ENCODE data around the gene TRIM62.
A peak's percentile ranks its signal among the peaks of the same experiment; 100 is the strongest.

The TRIM62 gene

DNA sequence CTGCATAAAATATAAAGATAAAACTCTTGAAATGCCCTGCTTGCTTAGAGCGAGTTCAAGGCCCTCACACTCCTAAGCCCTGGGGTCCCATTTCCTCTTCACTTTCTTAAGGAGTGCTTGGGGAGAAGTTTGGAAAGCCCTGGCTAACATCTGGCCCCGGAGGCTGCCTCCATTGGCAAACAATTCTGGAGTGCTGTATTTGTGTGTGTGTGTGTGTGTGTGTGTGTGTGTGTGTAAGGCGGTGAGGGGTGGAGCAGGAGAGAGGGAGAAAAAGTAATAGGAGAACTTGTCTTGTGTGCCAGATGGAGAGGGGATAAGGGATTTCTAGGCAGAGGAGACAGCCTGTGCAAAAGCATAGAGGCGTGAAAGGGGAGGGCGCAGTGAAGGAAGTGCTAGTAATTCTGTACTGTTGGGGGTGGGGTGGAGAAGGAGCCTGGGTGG is 578 bp upstream of the TRIM62 start:
- H3K4me3 ChIP-seq (ENCODE audit: low read depth, low read length) = peak overlapping the region; percentile 80
- no peak for DNase-seq (ENCODE audit: low read depth)

DNA sequence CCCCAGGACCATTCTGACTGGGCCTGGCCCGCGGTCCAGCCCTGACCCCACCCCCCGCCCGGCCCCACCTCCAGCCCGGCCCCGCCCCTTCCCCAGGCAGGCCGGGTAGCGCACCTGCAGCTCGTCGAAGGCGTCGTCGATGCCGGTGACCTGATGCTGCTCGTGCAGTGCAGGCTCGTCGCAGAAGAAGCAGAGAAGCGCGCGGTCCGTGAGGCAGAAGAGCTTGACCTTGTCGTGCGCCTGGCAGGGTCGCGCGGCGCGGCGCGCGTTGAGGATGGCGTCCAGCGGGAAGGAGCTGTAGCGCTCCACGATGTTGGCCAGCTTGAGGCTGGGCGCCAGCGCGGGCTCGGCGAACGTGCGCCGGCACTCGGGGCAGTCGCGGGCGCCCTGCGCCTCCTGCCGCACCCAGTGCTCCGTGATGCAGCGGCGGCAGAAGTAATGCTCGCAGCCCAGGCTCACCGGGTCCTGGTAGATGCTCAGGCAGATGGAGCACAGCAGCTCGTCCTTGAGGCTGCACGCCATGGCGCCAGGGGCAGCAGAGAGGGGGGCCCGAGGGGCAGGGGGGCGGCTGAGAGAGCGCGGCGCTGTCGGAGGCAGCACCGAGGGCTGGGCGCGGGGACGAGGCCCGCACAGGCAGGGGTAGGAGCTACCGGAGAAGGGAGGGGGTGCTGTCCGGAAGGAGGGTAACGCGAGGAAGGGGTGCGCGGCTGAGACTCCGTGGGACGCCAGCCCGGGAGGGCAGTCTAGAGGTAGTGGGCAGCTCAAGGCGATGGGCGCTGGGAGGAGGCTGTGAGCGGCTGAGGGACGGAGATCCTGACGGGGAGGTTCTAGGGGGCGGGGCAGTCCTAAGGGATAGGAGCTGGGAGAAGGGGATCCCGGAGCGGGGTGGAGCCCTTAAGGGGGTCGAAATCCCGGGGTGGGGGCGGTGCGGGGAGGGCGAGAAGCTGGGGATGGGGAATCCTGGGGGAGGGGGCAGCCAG is 642 bp downstream of the TRIM62 start:
- no peak for DNase-seq (ENCODE audit: low read depth)
- peak overlapping the region; percentile 80 for H3K4me3 ChIP-seq (ENCODE audit: low read depth, low read length)

DNA sequence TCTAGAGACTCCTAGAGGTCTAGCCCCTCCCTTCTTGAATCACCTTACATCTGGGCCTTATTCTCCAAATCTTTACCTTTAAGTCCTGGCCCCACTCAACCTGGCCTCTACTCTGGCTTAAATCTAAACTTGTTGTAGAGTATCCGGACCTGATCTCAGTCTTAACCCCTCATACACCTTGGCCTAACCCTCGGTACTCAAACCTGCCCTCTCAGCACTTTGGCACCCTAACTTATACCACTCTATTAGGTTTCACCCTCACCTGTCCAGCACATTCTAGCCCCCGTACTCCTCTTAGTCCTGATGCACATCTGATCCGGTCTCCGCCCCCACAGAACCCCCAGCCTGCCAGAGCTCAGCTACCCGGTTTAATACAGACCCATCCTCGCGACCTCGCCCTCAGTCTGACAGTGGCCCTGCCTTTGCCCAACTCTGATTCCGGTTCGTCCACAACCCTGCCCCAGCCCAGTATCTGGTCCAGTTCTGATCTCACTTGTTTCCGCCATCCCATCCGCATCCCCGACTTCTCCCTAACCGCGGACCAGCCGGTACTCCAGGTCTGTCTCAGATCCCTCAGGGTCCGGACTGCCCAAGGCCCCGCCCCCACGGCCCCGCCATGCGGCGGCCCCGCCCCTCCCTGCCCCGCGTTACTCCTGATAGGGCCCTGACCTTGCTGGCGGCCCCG is 1.5 kb downstream of the TRIM62 start:
- peak overlapping the region; percentile 80 for H3K4me3 ChIP-seq (ENCODE audit: low read depth, low read length)

DNA sequence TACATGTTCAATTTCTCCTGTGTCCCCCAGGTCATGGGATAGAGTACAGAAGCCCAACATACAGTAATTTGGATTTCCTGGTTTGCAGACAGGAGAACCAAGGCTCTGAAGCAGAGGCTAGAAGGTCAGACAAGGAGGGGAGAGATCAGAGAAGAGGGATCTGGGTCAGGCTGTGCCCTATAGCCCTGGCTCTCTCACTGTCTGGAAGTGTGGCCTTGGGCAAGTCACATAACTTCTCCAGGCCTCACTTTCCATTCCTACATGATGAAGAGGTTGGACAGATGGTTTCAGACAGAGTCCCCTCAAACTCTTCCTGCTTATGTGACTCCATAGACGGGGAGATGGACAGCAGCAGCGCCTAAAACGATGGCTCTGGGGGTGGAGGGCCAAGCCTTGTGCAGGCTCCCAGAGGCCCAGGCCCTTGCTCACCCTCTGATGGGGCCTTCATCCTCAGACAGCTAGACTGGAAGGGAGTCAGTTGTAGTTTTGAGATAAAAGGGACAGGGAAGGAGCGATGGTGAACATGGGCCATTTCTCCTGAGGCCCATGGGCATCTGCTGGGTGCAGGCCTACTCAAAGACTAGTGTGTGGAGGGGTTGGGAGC is 2.9 kb downstream of the TRIM62 start:
- no peak overlapping the region for H3K4me3 ChIP-seq (ENCODE audit: low read depth, low read length)
- no peak for DNase-seq (ENCODE audit: low read depth)

More for the DNA sequence above, 1.5 kb downstream of the TRIM62 start:
- DNase-seq (ENCODE audit: low read depth) = peak; percentile 70

DNA sequence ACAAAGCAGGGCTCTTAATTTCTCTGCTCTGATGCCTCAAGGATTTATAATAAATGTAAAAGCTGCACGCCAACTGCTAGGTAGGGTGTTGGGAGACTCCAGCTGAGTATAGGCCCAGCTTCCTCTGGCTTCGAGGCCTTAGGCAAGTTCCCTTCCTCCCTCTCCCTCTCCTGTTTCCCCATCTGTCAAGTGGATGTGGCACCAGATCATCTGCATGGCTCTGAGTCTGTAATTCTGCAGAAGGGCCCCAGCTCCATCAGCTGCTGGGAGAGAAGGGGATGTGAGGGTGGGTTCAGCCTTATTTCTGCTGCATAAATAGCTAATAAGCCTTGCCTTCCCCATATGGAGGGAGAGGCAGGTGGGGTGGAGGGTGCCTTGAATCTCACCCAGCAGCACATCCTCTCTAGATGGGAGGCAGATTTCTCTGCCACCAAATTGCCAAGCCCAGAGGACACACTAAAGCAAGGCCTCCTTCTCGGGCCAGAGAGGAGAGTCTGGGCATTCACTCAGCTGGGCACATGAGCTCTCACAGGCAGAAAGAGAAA is 3.8 kb downstream of the TRIM62 start:
- no peak for DNase-seq (ENCODE audit: low read depth)
- H3K4me3 ChIP-seq (ENCODE audit: low read depth, low read length) = no peak overlapping the region

DNA sequence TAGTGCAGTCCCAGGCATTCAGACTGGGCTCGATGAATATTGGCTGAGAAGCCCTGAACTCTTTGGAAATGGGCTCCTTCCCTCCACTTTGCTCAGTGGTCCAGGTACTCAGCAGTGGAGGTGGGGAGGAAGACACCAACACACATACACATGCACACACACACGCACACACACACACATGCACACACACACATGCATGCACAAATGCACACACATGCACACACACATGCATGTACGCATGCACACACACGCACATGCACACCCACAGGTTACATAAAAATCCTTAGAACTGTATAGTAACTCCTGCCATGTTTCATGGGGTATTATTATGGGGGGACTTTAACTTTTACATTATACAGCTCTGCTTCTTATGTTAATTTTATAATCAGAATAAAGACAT is 5.0 kb downstream of the TRIM62 start:
- DNase-seq (ENCODE audit: low read depth) = no peak
- no peak overlapping the region for H3K4me3 ChIP-seq (ENCODE audit: low read depth, low read length)

DNA sequence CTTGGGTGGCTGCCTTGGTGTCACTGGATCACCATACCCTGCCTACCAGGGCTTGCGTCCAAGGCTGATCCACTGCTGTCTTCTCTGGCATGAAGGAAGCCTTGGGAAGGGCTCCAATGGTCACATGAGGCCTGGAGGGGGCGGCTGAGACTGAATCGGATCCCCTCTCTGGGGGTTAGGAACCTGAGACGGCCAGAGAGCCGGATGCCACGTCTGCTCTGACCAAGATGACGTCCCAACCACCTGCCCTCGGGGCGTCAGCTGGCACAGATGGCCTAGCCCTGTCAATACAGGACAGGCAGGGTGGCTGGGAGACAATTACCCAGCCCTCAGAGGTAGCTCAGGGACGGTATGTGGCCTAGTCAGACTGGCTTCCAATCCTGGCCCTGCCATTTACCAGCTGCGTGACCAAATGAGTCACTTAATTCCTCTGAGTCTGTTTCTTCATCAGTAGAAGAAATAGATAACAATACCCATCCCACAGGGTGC is 5.4 kb downstream of the TRIM62 start:
- peak; percentile 73 for DNase-seq (ENCODE audit: low read depth)
- H3K4me3 ChIP-seq (ENCODE audit: low read depth, low read length) = no peak overlapping the region

DNA sequence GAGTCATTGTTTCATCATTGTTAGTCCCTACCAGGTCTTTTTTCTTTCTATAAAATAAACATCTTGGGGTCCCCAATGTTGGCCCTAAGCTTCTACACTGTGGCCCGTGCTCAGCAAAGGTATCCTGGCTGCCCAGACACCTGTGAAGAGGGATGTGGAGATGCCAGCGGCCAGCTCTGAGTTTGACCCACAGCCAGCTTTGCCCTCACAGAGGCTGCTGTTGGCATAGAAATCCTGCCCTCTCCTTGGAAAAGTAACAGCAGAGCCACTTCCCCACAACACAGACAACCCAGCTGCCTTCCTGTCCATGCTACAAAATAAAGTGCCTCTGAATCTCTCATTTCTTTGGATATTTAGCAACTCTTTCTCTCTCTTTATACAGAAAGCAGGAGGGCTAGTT is 6.0 kb downstream of the TRIM62 start:
- no peak overlapping the region for H3K4me3 ChIP-seq (ENCODE audit: low read depth, low read length)
- no peak for DNase-seq (ENCODE audit: low read depth)

DNA sequence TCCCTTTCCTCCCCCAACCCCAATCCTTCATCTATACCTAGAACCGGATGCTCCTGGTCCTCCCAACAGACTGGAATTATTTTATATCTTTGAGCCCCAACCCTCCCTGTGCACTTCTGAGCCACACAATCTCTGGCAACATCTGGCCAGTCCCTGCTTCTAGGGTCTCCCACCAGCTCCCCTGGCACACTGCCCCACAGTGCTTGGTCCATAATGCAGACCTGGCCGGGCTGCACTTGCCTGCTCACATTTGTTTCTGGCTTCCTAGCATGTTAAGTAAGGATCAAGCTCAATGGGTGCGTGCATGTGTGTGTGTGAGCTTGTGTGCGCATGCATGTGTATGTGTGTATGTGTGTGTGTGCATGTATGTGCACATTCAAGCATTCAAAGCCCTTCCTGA is 8.8 kb downstream of the TRIM62 start:
- DNase-seq (ENCODE audit: low read depth) = no peak
- H3K4me3 ChIP-seq (ENCODE audit: low read depth, low read length) = no peak overlapping the region

DNA sequence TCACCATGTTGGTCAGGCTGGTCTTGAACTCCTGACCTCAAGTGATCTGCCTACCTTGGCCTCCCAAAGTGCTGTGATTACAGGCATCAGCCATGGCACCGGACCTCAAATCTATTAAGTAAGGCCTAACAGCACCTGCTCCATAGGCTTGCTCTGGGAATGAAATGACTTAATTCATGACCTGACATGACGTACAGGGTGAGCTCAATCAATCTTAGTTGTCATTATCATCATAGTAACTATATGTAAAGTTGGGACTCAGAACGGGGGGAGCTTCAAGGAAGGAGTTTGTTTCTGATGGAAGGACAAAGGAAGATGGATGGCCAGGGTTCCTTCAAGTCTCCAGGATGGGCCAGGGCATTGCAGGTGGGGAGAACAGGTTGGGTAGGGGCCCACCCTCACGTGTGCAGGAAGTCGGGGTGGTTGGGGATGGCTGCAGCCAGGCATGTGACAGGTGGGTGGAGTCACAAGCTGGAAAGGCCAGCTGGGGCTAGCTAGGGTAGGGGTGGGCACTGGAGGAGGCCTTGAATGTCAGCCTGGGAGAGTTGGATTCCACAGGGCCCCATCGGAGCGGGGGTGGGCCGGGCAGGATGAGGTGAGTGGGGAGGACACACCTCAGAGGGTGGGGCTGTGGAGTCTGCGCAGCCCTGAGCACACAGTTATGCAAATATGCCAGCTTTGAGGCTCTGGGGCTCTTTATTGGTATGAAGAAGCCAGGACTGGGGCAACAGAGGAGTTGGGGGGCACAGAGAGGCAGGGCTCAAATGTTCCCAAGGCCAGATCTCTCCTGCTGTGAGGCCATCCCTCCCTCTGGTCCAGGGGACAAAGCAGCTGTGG is 9.6 kb downstream of the TRIM62 start:
- no peak overlapping the region for H3K4me3 ChIP-seq (ENCODE audit: low read depth, low read length)

DNA sequence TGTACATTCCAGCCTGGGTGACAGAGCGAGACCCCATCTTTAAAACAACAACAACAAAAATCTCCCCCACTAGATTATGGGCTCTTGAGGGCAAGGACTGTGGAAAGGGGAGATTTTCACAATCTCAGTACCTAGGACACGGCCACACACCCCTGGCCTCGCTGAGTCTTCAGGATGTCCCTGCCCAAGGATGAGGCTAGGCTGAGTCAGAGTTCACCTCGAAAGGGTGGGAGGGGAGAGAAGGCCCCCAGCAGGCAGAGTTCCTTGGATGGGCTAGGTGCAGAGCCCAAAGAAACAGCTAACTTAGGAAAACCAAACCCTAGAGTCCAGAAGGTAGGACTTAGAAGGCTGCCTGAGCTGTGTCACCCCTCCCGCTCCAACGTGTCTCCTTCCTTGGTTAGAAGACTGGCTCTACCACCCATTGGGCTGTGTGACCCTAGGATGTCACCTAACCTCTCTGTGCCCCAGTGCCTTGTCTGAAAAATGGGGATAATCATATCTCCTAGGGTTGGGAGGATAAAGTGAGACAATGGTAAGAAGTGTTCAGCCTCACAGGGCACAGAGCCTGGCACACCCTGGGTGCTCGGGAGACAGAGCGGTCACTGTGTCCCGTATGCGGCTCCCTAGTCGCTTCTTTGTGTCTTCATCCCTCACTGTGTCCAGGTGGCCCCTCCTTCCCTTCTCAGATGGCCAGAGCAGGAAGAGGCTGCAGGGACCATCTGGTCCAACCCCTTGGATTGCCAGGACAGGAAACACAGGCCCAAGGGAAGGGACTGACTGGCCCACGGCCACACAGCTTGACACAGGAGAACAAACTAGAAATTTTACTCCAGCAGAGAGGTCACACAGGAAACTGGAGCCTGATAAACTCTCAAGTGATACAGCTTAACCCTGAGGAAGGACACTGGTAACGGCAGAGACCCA is 11.2 kb downstream of the TRIM62 start:
- DNase-seq (ENCODE audit: low read depth) = no peak
- no peak overlapping the region for H3K4me3 ChIP-seq (ENCODE audit: low read depth, low read length)

More for the DNA sequence above, 9.6 kb downstream of the TRIM62 start:
- no peak for DNase-seq (ENCODE audit: low read depth)

DNA sequence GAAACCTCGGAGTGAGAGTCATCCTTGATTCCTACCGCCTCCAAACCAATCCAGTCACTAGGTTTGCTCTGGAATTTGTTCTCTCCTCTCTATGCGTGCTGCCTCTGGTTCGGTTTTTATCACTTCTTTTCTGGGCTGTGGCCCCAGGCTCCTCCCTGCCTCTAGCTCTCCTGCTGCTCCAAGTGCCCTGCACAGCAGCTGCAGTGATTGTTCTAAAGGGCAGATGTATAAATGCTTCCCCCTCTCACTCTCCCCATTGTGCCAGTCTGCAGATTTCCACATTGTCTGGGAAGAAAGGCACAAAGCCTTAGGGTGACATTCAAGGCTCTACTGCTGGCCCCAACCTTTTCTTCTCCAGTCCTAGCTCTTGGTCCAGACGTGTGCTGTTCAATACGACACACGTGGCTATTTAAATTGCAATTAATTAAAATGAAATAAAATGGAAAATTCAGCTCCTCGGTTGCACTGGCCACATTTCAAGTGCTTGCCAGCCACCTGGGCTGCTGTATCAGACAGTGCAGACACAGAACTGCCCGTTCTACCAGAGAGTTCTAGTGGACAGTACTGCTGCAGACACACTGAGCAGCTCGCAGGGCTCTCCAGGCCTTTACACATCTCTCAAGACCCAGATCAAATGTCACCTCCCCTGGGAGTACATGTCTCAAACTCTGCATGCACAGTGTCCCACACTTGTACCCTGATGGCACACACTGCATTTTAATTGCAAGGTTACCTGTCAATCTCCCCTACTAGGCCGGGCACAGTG is 12.4 kb downstream of the TRIM62 start:
- H3K4me3 ChIP-seq (ENCODE audit: low read depth, low read length) = no peak overlapping the region
- DNase-seq (ENCODE audit: low read depth) = no peak

DNA sequence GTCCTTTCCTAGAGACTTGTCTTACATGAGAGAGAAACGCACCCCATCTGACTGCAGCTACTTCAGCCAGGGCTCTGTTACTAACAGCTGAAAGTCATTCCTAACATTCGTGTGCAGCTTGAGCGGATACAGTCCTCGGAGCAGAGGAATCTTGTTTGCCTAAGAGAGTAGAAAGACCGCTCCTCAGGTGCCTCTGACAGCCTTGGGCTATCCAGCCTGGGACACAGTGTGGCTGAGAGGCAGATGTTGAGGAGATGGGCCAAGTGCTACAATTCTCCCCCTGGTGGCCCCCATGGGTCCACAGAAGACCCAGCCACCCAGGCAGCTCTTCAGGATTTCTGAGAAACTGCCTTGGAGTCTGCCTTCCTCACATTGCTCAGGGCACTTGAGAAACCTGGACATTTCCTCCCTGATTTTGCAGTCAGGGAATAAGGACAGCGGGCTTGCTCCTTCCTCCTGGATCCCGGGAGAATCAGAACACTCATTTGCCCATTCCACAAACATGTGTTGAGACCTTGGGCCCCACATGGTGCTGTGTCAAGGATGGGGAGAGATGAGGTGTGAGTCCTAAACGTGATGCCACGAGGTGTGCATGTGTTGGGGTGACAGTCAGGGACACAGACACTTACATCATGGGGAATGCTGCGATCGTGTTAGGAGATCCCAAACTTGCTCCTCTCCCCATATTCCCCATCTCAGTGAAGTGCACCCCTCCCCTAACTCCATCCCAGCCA is 13.1 kb downstream of the TRIM62 start:
- no peak overlapping the region for H3K4me3 ChIP-seq (ENCODE audit: low read depth, low read length)
- DNase-seq (ENCODE audit: low read depth) = no peak

DNA sequence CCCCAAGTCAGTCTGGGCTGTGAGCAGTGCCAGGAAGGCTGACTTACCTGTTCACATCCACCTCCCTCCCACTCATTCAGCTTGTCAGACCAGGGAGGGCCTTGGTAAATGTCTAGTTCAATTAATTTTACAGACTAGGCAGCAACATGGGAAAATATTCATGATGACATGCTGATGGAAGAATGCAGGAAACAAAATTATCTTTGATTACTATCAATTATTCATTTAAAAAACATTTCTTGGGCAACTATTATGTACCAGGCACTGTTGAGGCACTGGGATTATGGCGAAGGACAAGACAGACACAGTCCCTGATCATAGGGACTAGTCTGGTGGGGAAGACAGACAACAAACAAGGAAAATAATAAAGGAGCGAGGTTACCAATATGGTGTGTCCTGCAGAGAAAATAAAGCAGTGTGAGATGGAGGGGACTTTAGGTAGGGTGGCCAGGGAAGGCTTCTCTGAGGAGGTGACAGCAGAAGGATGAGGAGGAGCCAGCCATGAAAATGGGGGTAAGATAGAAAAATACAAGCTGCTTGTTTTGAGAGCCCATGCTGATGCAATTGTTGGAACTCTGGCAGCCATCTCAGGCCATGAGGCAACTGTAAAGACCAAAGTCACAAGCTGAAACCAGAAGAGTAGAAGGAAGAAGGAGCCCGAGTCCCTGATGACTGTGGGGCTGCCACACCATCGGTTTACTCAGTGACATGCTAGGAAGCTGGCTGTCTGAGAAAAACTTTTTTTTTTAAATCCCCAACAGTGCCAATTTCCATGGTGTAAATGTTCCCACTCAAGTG is 14.0 kb downstream of the TRIM62 start:
- H3K4me3 ChIP-seq (ENCODE audit: low read depth, low read length) = no peak overlapping the region
- no peak for DNase-seq (ENCODE audit: low read depth)

DNA sequence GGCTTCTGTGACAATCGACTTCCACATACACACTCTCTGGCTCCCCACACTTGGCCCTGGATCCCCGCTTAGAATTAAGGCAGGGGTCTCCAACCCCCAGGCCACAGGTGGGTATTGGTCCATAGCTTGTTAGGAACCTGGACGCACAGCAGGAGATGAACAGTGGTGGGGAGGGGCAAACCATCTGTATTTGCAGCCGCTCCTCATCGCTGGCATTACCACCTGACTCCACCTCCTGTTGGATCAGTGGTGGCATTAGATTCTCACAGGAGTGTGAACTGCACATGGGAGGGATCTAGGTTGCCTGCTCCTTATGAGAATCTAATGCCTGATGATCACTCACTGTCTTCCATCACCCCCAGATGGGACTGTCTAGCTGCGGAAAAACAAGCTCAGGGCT is 16.0 kb downstream of the TRIM62 start:
- H3K4me3 ChIP-seq (ENCODE audit: low read depth, low read length) = no peak overlapping the region
- no peak for DNase-seq (ENCODE audit: low read depth)

DNA sequence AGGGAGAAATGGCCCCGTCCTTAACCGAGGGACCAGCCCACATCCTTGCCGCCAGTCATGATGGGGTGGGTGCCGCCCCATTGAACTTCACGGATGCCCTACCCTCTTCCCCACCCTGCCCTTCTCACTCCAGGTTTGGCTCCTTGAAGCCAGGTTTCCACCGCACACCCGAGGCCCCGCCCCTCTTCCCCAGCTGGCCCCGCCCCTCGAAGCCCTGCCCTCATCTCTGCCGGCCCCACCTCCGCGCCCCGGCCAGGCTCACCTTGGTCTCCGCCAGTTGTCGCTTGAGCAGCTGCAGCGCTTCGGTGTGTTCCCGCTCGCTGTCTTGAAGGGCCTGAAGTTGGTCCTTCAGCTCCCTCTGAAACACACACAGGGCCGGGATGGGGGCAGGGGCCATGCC is 16.6 kb downstream of the TRIM62 start:
- no peak overlapping the region for H3K4me3 ChIP-seq (ENCODE audit: low read depth, low read length)
- DNase-seq (ENCODE audit: low read depth) = no peak

All from skeletal muscle cell (primary cell).